ENCODE results near the gene CNTLN. TPM values are rescaled to one million over a fixed set of nuclear protein-coding genes. Genes with fewer than 3 reads are reported as not detected.

The CNTLN gene
- total and polyA plus RNA-seq, 2 of the 13 experiments (the other 11 are each of a cell fraction or from before 2014, with no cell fraction given) = 1.5 to 5.7 TPM

DNA sequence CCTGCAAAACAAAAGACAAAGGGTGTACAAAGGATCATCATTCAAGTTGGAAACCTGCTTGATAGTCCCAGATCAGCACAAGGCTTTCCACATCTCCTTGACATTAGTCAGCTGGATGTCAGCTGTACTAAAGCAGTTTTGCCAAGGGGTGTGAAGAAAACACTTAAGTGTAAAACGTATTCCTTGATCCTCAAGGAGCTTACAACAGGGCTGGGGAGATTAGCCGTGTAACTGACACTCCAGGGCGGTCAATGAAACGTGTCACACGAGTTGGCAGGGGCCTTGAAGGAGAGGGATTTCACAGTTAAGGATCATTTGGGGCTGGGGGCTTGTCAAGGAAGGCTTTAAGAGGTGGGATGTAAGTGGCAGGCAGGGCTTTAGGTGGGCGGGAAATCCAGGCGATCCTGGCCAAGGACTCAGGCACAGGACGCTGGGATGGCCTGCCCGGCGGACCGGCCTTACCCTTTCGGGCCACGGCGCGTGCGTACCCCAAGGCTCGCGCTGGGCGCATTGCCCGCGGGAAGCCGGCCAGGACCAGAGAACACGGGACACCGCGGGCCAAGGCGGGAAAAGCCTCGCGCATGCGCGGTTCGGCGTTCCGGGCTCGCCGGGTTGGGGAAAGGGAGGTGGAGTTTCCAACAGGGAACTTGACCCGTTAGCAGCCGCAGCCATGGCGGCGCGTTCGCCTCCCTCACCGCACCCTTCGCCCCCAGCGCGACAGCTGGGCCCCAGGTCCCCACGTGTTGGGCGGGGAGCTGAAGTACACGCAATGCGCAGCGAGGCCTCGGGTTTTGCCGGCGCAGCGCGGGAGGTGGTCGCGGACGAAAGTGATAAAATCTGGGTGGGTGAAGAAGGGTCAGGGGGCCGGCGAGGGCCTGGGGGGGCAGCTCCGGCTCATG, at the start of gene CNTLN (continued):
- TF ChIP-seq, protein P1, sequence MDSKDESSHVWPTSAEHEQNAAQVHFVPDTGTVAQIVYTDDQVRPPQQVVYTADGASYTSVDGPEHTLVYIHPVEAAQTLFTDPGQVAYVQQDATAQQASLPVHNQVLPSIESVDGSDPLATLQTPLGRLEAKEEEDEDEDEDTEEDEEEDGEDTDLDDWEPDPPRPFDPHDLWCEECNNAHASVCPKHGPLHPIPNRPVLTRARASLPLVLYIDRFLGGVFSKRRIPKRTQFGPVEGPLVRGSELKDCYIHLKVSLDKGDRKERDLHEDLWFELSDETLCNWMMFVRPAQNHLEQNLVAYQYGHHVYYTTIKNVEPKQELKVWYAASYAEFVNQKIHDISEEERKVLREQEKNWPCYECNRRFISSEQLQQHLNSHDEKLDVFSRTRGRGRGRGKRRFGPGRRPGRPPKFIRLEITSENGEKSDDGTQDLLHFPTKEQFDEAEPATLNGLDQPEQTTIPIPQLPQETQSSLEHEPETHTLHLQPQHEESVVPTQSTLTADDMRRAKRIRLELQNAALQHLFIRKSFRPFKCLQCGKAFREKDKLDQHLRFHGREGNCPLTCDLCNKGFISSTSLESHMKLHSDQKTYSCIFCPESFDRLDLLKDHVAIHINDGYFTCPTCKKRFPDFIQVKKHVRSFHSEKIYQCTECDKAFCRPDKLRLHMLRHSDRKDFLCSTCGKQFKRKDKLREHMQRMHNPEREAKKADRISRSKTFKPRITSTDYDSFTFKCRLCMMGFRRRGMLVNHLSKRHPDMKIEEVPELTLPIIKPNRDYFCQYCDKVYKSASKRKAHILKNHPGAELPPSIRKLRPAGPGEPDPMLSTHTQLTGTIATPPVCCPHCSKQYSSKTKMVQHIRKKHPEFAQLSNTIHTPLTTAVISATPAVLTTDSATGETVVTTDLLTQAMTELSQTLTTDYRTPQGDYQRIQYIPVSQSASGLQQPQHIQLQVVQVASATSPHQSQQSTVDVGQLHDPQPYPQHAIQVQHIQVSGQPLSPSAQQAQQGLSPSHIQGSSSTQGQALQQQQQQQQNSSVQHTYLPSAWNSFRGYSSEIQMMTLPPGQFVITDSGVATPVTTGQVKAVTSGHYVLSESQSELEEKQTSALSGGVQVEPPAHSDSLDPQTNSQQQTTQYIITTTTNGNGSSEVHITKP (CRISPR knock-in tag; IDR thresholded peaks at IDR 0.05; ENCODE audit: low read depth) = no peak
- TF ChIP-seq GATA4 (IDR thresholded peaks at IDR 0.05; ENCODE audit: borderline replicate concordance, low read depth) (no peak), SMC3 (IDR thresholded peaks at IDR 0.05; ENCODE audit: low read length) (no peak), ZNF570 (CRISPR knock-in tag; IDR thresholded peaks at IDR 0.05; ENCODE audit: borderline replicate concordance) (no peak), ZNF329 (CRISPR knock-in tag; IDR thresholded peaks at IDR 0.05; ENCODE audit: low read depth) (0 out of 2 replicates have a peak, but pooled peaks have one; percentile 73), ZNF563 (CRISPR knock-in tag; IDR thresholded peaks at IDR 0.05) (no peak), KMT2A (CRISPR knock-in tag; IDR thresholded peaks at IDR 0.05) (no peak), CREB1 (IDR thresholded peaks at IDR 0.05) (no peak), CREB1 (CRISPR knock-in tag; IDR thresholded peaks at IDR 0.05) (no peak), SOX6 (IDR thresholded peaks at IDR 0.05) (no peak), SOX6 (CRISPR knock-in tag; IDR thresholded peaks at IDR 0.05) (no peak), ZNF564 (CRISPR knock-in tag; IDR thresholded peaks at IDR 0.05) (peak; percentile 74; the same call in 1 of the 2 replicates), HMG20A (CRISPR knock-in tag; IDR thresholded peaks at IDR 0.05; ENCODE audit: borderline replicate concordance) (no peak), ZNF256 (CRISPR knock-in tag; conservative IDR thresholded peaks at IDR 0.05) (no peak), IRF2 (CRISPR knock-in tag; IDR thresholded peaks at IDR 0.05) (0 out of 2 replicates have a peak, but pooled peaks have one; percentile 26), ZNF33B (CRISPR knock-in tag; IDR thresholded peaks at IDR 0.05) (peak; percentile 80; the same call in 1 of the 2 replicates)
- TF ChIP-seq, protein P2, sequence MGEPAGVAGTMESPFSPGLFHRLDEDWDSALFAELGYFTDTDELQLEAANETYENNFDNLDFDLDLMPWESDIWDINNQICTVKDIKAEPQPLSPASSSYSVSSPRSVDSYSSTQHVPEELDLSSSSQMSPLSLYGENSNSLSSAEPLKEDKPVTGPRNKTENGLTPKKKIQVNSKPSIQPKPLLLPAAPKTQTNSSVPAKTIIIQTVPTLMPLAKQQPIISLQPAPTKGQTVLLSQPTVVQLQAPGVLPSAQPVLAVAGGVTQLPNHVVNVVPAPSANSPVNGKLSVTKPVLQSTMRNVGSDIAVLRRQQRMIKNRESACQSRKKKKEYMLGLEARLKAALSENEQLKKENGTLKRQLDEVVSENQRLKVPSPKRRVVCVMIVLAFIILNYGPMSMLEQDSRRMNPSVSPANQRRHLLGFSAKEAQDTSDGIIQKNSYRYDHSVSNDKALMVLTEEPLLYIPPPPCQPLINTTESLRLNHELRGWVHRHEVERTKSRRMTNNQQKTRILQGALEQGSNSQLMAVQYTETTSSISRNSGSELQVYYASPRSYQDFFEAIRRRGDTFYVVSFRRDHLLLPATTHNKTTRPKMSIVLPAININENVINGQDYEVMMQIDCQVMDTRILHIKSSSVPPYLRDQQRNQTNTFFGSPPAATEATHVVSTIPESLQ (CRISPR knock-in tag; conservative IDR thresholded peaks at IDR 0.05) = no peak
- TF ChIP-seq, protein P3, sequence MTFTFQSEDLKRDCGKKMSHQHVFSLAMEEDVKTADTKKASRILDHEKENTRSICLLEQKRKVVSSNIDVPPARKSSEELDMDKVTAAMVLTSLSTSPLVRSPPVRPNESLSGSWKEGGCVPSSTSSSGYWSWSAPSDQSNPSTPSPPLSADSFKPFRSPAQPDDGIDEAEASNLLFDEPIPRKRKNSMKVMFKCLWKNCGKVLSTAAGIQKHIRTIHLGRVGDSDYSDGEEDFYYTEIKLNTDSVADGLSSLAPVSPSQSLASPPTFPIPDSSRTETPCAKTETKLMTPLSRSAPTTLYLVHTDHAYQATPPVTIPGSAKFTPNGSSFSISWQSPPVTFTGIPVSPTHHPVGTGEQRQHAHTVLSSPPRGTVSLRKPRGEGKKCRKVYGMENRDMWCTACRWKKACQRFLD (CRISPR knock-in tag; IDR thresholded peaks at IDR 0.05; ENCODE audit: borderline replicate concordance) = 0 out of 2 replicates have a peak, but pooled peaks have one; percentile 61
- TF ChIP-seq, protein P4, sequence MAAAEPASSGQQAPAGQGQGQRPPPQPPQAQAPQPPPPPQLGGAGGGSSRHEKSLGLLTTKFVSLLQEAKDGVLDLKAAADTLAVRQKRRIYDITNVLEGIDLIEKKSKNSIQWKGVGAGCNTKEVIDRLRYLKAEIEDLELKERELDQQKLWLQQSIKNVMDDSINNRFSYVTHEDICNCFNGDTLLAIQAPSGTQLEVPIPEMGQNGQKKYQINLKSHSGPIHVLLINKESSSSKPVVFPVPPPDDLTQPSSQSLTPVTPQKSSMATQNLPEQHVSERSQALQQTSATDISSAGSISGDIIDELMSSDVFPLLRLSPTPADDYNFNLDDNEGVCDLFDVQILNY (CRISPR knock-in tag; conservative IDR thresholded peaks at IDR 0.05) = peak; percentile 95
- TF ChIP-seq, protein P5, sequence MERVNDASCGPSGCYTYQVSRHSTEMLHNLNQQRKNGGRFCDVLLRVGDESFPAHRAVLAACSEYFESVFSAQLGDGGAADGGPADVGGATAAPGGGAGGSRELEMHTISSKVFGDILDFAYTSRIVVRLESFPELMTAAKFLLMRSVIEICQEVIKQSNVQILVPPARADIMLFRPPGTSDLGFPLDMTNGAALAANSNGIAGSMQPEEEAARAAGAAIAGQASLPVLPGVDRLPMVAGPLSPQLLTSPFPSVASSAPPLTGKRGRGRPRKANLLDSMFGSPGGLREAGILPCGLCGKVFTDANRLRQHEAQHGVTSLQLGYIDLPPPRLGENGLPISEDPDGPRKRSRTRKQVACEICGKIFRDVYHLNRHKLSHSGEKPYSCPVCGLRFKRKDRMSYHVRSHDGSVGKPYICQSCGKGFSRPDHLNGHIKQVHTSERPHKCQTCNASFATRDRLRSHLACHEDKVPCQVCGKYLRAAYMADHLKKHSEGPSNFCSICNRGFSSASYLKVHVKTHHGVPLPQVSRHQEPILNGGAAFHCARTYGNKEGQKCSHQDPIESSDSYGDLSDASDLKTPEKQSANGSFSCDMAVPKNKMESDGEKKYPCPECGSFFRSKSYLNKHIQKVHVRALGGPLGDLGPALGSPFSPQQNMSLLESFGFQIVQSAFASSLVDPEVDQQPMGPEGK (CRISPR knock-in tag; IDR thresholded peaks at IDR 0.05) = peak; percentile 65
